Measurements from ENCODE around the gene DOCK8.

DNA sequence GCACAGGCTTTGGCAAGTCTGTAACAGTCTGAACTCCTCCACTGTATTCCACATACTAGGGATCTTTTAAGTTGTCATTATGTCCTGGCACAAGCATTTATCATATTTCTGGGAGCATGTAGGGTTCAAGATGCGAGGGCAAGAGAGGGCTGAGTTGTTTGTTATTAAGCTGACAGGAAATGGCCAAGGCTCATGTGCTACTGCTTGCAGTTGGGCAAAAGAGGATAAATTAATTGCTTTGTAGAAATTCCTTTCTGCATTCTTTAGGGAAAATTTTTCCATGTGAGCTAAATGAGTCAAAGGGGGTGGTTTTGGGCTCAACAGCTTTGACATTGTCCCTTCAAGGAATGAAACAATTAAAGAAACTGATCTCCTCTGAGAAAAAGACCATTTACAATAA, 35.4 kb downstream of the DOCK8 start:
- TF ChIP-seq, protein P1, sequence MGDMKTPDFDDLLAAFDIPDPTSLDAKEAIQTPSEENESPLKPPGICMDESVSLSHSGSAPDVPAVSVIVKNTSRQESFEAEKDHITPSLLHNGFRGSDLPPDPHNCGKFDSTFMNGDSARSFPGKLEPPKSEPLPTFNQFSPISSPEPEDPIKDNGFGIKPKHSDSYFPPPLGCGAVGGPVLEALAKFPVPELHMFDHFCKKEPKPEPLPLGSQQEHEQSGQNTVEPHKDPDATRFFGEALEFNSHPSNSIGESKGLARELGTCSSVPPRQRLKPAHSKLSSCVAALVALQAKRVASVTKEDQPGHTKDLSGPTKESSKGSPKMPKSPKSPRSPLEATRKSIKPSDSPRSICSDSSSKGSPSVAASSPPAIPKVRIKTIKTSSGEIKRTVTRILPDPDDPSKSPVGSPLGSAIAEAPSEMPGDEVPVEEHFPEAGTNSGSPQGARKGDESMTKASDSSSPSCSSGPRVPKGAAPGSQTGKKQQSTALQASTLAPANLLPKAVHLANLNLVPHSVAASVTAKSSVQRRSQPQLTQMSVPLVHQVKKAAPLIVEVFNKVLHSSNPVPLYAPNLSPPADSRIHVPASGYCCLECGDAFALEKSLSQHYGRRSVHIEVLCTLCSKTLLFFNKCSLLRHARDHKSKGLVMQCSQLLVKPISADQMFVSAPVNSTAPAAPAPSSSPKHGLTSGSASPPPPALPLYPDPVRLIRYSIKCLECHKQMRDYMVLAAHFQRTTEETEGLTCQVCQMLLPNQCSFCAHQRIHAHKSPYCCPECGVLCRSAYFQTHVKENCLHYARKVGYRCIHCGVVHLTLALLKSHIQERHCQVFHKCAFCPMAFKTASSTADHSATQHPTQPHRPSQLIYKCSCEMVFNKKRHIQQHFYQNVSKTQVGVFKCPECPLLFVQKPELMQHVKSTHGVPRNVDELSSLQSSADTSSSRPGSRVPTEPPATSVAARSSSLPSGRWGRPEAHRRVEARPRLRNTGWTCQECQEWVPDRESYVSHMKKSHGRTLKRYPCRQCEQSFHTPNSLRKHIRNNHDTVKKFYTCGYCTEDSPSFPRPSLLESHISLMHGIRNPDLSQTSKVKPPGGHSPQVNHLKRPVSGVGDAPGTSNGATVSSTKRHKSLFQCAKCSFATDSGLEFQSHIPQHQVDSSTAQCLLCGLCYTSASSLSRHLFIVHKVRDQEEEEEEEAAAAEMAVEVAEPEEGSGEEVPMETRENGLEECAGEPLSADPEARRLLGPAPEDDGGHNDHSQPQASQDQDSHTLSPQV (IDR thresholded peaks at IDR 0.05): no peak
- TF ChIP-seq, protein P2, sequence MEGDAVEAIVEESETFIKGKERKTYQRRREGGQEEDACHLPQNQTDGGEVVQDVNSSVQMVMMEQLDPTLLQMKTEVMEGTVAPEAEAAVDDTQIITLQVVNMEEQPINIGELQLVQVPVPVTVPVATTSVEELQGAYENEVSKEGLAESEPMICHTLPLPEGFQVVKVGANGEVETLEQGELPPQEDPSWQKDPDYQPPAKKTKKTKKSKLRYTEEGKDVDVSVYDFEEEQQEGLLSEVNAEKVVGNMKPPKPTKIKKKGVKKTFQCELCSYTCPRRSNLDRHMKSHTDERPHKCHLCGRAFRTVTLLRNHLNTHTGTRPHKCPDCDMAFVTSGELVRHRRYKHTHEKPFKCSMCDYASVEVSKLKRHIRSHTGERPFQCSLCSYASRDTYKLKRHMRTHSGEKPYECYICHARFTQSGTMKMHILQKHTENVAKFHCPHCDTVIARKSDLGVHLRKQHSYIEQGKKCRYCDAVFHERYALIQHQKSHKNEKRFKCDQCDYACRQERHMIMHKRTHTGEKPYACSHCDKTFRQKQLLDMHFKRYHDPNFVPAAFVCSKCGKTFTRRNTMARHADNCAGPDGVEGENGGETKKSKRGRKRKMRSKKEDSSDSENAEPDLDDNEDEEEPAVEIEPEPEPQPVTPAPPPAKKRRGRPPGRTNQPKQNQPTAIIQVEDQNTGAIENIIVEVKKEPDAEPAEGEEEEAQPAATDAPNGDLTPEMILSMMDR (IDR thresholded peaks at IDR 0.05 in 2 of 3, conservative IDR thresholded peaks at IDR 0.05 in 1 of 3; ENCODE audit: control insufficient read depth in 2 of 3, extremely low read depth in 1 of 3, insufficient read depth in 1 of 3, low read depth in 3 of 3, low read length in 3 of 3): no peak
- TF ChIP-seq JUND (IDR thresholded peaks at IDR 0.05; ENCODE audit: low read depth, low read length): no peak
- no peak for TF ChIP-seq MXI1 (IDR thresholded peaks at IDR 0.05; ENCODE audit: low read depth, low read length)
- TF ChIP-seq NFYA (IDR thresholded peaks at IDR 0.05; ENCODE audit: borderline replicate concordance, low read depth, low read length): no peak
- no peak for TF ChIP-seq POLR2AphosphoS5 (IDR thresholded peaks at IDR 0.05; ENCODE audit: low read length)
- no peak for TF ChIP-seq CHD1 (IDR thresholded peaks at IDR 0.05; ENCODE audit: low read depth, low read length)
- TF ChIP-seq SIX5 (IDR thresholded peaks at IDR 0.05; ENCODE audit: low read depth, low read length, severe bottlenecking): no peak
- TF ChIP-seq ZNF274 (IDR thresholded peaks at IDR 0.05; ENCODE audit: insufficient read depth, insufficient read length): no peak

Measured in GM12878 (cell line).